ENCODE results near the gene KCNIP2.

- no peak for TF ChIP-seq TCF7L2 (IDR thresholded peaks at IDR 0.05; ENCODE audit: low read depth, low read length)
- no peak for TF ChIP-seq POLR2A (IDR thresholded peaks at IDR 0.05; ENCODE audit: insufficient read depth in 1 of 2, low read depth in 2 of 2, low read length in 2 of 2)
- no peak for TF ChIP-seq ZBTB49 (CRISPR knock-in tag; IDR thresholded peaks at IDR 0.05; ENCODE audit: borderline replicate concordance)
- TF ChIP-seq NRL (CRISPR knock-in tag; IDR thresholded peaks at IDR 0.05; ENCODE audit: borderline replicate concordance), result no peak
- no peak for TF ChIP-seq GTF2F1 (IDR thresholded peaks at IDR 0.05; ENCODE audit: low read length)
- no peak for TF ChIP-seq HNRNPH1 (optimal IDR thresholded peaks at IDR 0.05; ENCODE audit: low read depth, low read length)
- TF ChIP-seq EZH2 (conservative IDR thresholded peaks at IDR 0.05; ENCODE audit: low read depth, low read length), result no peak
- no peak for TF ChIP-seq CTCF (CRISPR knock-in tag; IDR thresholded peaks at IDR 0.05)
- TF ChIP-seq ZNF639 (CRISPR knock-in tag; conservative IDR thresholded peaks at IDR 0.05), result no peak
- TF ChIP-seq E2F5 (CRISPR knock-in tag; conservative IDR thresholded peaks at IDR 0.05), result no peak
- TF ChIP-seq FOXM1 (CRISPR knock-in tag; IDR thresholded peaks at IDR 0.05), result no peak
Observed at GRCh38 chr10:101784558-101784957, 59.0 kb downstream of the KCNIP2 start.
